HCT116 (cell line): ENCODE measurements around the gene LNPEP. TPM values are rescaled to one million over a fixed set of nuclear protein-coding genes. Genes with fewer than 3 reads are reported as not detected.

ENCODE experiments used
- ATAC-seq: fragments of 200-7000 bp; cut with Tn5 transposase; 2 replicates; pipeline ENCODE4 v1.9.1; 2020; ENCODE audit warnings: mild to moderate bottlenecking, moderate library complexity
- BruUV-seq: library from RNA; stranded (reverse); fragments of 400-500 nt; replicated peaks from 2 replicates; lab custom pipeline; 2021; lab: Mats Ljungman, UMichigan
- CTCF ChIA-PET: fragments of 300-600 bp; sonication (Branson Sonifier 250); formaldehyde crosslinking; loops from one replicate; lab custom pipeline; 2021; ENCODE audit warnings: antibody characterized with exemption; lab: Charles Lee
- POLR2A ChIA-PET: fragments of 300-600, 350-600 bp; sonication (Branson Sonifier 250); formaldehyde crosslinking; loops from one replicate; lab custom pipeline; 2021; ENCODE audit warnings: antibody characterized with exemption; lab: Charles Lee
- RAD21 ChIA-PET, 2 experiments: fragments of 300-600 bp; sonication (Branson Sonifier 250); formaldehyde crosslinking; loops; one replicate each; lab custom pipeline; 2023; ENCODE audit warnings: low total read pairs in 2 of 2; ENCODE audit not compliant: uncharacterized antibody in 2 of 2, unreplicated experiment in 2 of 2, low non-redundant PET in 1 of 2; lab: Charles Lee
- DNase-seq: peaks from one replicate; pipeline ENCODE4 v3.0.0-alpha.2; 2010; ENCODE audit warnings: low read depth, low spot score
- H2AFZ ChIP-seq: fragments of 200-600 bp; shearing (Covaris generic), sonication (generic); 2 replicates; pipeline ENCODE4 v1.6.1; 2017; ENCODE audit warnings: low read depth, mixed run types, mixed read lengths, antibody characterized with exemption, low read length; ENCODE audit not compliant: poor library complexity, severe bottlenecking
- H3K27ac ChIP-seq: 2 replicates; pipeline ENCODE4 v1.5.1; 2012; ENCODE audit warnings: low read depth, low read length
- H3K27me3 ChIP-seq: fragments of 200-600 bp; sonication (generic); 2 replicates; pipeline ENCODE4 v1.6.1; 2016; ENCODE audit warnings: mixed run types, low read length, mixed read lengths; ENCODE audit not compliant: insufficient read depth
- H3K36me3 ChIP-seq, 2 experiments: fragments of 200-500 bp in 1 of 2; fragments of 200-600 bp in 1 of 2; sonication (Bioruptor generic) in 1 of 2; sonication (generic) in 1 of 2; 2 replicates each; pipeline versions ENCODE4 v1.5.1 to v1.6.1; 2014 to 2016; ENCODE audit warnings: low read length in 2 of 2, inconsistent platforms in 1 of 2, mixed read lengths in 1 of 2, mixed run types in 1 of 2; ENCODE audit not compliant: insufficient read depth in 2 of 2, control insufficient read depth in 1 of 2
- H3K4me1 ChIP-seq, 2 experiments: fragments of 200-600 bp in 1 of 2; sonication (generic) in 1 of 2; 2 replicates each; pipeline versions ENCODE4 v1.5.1 to v1.6.1; 2012 to 2017; ENCODE audit warnings: low read length in 2 of 2, inconsistent platforms in 1 of 2, mild to moderate bottlenecking in 1 of 2, mixed read lengths in 1 of 2, mixed run types in 1 of 2, moderate library complexity in 1 of 2; ENCODE audit not compliant: insufficient read depth in 2 of 2, control insufficient read depth in 1 of 2
- H3K4me2 ChIP-seq: fragments of 200-600 bp; sonication (generic); 2 replicates; pipeline ENCODE4 v1.6.1; 2017; ENCODE audit warnings: mixed run types, low read length, mixed read lengths
- H3K4me3 ChIP-seq, 2 experiments: fragments of 200-600 bp in 1 of 2; sonication (generic) in 1 of 2; replicated peaks in 1 of 2; 2 replicates each; pipeline ENCODE4 v1.5.1; 2011 to 2016; ENCODE audit warnings: low read length in 2 of 2, control low read depth in 1 of 2, low read depth in 1 of 2, mild to moderate bottlenecking in 1 of 2, mixed read lengths in 1 of 2, mixed run types in 1 of 2
- H3K79me2 ChIP-seq: fragments of 200-600 bp; sonication (generic); 2 replicates; pipeline ENCODE4 v1.6.1; 2017; ENCODE audit warnings: mild to moderate bottlenecking, mixed run types, low read length, moderate library complexity, mixed read lengths; ENCODE audit not compliant: insufficient read depth
- H3K9ac ChIP-seq: fragments of 200-600 bp; sonication (generic); 2 replicates; pipeline ENCODE4 v1.6.1; 2016; ENCODE audit warnings: low read length, mixed read lengths
- H3K9me2 ChIP-seq: fragments of 200-600 bp; sonication (generic), shearing (Covaris generic); 2 replicates; pipeline ENCODE4 v1.6.1; 2017; ENCODE audit warnings: mixed run types, mild to moderate bottlenecking, moderate library complexity; ENCODE audit not compliant: insufficient read depth
- H3K9me3 ChIP-seq, 2 experiments: fragments of 200-500 bp in 1 of 2; fragments of 200-600 bp in 1 of 2; sonication (Bioruptor generic) in 1 of 2; sonication (generic) in 1 of 2; 2 replicates each; pipeline ENCODE4 v1.6.1; 2014 to 2017; ENCODE audit warnings: low read length in 2 of 2, mixed read lengths in 2 of 2, inconsistent platforms in 1 of 2, low read depth in 1 of 2, mild to moderate bottlenecking in 1 of 2, mixed run types in 1 of 2, moderate library complexity in 1 of 2; ENCODE audit not compliant: control insufficient read depth in 1 of 2, insufficient read depth in 1 of 2
- H4K20me1 ChIP-seq: fragments of 200-600 bp; sonication (generic), shearing (Covaris generic); 2 replicates; pipeline ENCODE4 v1.6.1; 2017; ENCODE audit warnings: mixed run types, mild to moderate bottlenecking, moderate library complexity; ENCODE audit not compliant: insufficient read depth
- CEBPB ChIP-seq: IDR thresholded peaks from 2 replicates; pipeline ENCODE4 v1.6.1; 2012; ENCODE audit warnings: low read depth
- ELF1 ChIP-seq: IDR thresholded peaks from 2 replicates; pipeline ENCODE4 v1.6.1; 2012; ENCODE audit warnings: low read depth, borderline replicate concordance
- EZH2 ChIP-seq: fragments of 200-600 bp; sonication (generic); IDR thresholded peaks from 2 replicates; pipeline ENCODE4 v1.6.1; 2017; ENCODE audit warnings: antibody characterized with exemption, mixed run types
- EZH2phosphoT487 ChIP-seq: fragments of 200-600 bp; IDR thresholded peaks from 2 replicates; pipeline ENCODE4 v1.6.1; 2018; ENCODE audit warnings: antibody characterized with exemption, borderline replicate concordance
- FOSL1 ChIP-seq: IDR thresholded peaks from 2 replicates; pipeline ENCODE4 v1.6.1; 2012; ENCODE audit warnings: low read depth
- JUND ChIP-seq: IDR thresholded peaks from 2 replicates; pipeline ENCODE4 v1.6.1; 2012
- POLR2A ChIP-seq: IDR thresholded peaks from 2 replicates; pipeline ENCODE4 v1.7.0; 2011; ENCODE audit warnings: borderline replicate concordance; ENCODE audit not compliant: insufficient read depth, insufficient read length; ENCODE audit errors: extremely low read depth
- POLR2AphosphoS5 ChIP-seq: IDR thresholded peaks from 2 replicates; pipeline ENCODE4 v1.6.1; 2011; ENCODE audit warnings: mild to moderate bottlenecking, low read depth, low read length, moderate library complexity
- REST ChIP-seq: IDR thresholded peaks from 2 replicates; pipeline ENCODE4 v1.6.1; 2012; ENCODE audit warnings: low read depth
- SP1 ChIP-seq: IDR thresholded peaks from 2 replicates; pipeline ENCODE4 v1.6.1; 2012; ENCODE audit warnings: low read depth
- SRF ChIP-seq: IDR thresholded peaks from 2 replicates; pipeline ENCODE4 v1.6.1; 2012; ENCODE audit warnings: low read depth
- YY1 ChIP-seq: IDR thresholded peaks from 2 replicates; pipeline ENCODE4 v1.6.1; 2011; ENCODE audit warnings: low read length, low read depth, moderate library complexity, mild to moderate bottlenecking; ENCODE audit not compliant: insufficient replicate concordance; ENCODE audit errors: extremely low read depth
- ZFX ChIP-seq: fragments of 450-650 bp; IDR thresholded peaks from 2 replicates; pipeline ENCODE4 v1.6.1; 2017
- intact Hi-C: fragments of 100-400 bp; cut with micrococcal nuclease; formaldehyde crosslinking; loops from 2 replicates; pipeline ENCODE4 v1.10.0; 2022
- total RNA-seq: library from RNA; stranded (reverse); gene quantifications from one replicate; pipeline ENCODE4 v1.2.1, GENCODE V29; 2021; ENCODE audit not compliant: unreplicated experiment
- TF ChIP-seq, protein P1 (sequence below): IDR thresholded peaks from 2 replicates; pipeline ENCODE4 v1.6.1; 2012
- TF ChIP-seq, protein P2 (sequence below): IDR thresholded peaks from 2 replicates; pipeline ENCODE4 v1.6.1; 2011; ENCODE audit warnings: mild to moderate bottlenecking, low read length, moderate library complexity; ENCODE audit not compliant: insufficient replicate concordance; ENCODE audit errors: extremely low read depth

Gene LNPEP
- total RNA-seq, 1 experiment from 2014 or later: 14.9 TPM

- Histone ChIP-seq H2AFZ (no peak overlapping the region), H4K20me1 (no peaks in the 10 kb centered on the region), H3K27ac (no peak overlapping the region), H3K4me1 (peaks cover 2 to 7% of the 10 kb centered on the region in 2 experiments; a peak in 2 of 4 replicates), H3K36me3 (no peaks in the 10 kb centered on the region), H3K9ac (no peak overlapping the region), H3K9me2 (no peaks in the 10 kb centered on the region), H3K9me3 (no peaks in the 10 kb centered on the region), H3K4me2 (no peak overlapping the region), H3K79me2 (no peaks in the 10 kb centered on the region), H3K27me3 (no peaks in the 10 kb centered on the region), H3K4me3 (no peak overlapping the region)
- intact Hi-C loops: no loop called here
- RAD21 ChIA-PET: no interaction called here
- TF ChIP-seq CEBPB (0 out of 2 replicates have a peak, but pooled peaks have one; percentile 20), ZFX (no peak)
- DNase-seq (no peak), ATAC-seq (no peak)
- POLR2A ChIA-PET: no interaction called here
- no TSS peak for BruUV-seq
- CTCF ChIA-PET: no interaction called here
These were observed 8.9 kb upstream of the LNPEP start for GRCh38 chr5:96927008-96927407.

- Histone ChIP-seq H3K4me2 (no peak overlapping the region), H3K9me3 (no peaks in the 10 kb centered on the region), H3K4me1 (peaks cover 9 to 18% of the 10 kb centered on the region in 2 experiments; a peak in 3 of 4 replicates), H3K9ac (no peak overlapping the region), H4K20me1 (no peaks in the 10 kb centered on the region), H3K27me3 (no peaks in the 10 kb centered on the region), H2AFZ (no peak overlapping the region), H3K36me3 (no peaks in the 10 kb centered on the region), H3K27ac (no peak overlapping the region), H3K9me2 (no peaks in the 10 kb centered on the region), H3K4me3 (no peak overlapping the region), H3K79me2 (no peaks in the 10 kb centered on the region)
- ATAC-seq (no peak), DNase-seq (no peak)
- ChIA-PET CTCF (no interaction called here), POLR2A (no interaction called here), RAD21 (no interaction called here)
- intact Hi-C loops: no loop called here
- no TSS peak for BruUV-seq
- TF ChIP-seq EZH2phosphoT487 (no peak), POLR2A (no peak), POLR2AphosphoS5 (no peak), SP1 (no peak), YY1 (no peak), REST (no peak), ELF1 (no peak), ZFX (no peak), JUND (no peak), SRF (no peak), FOSL1 (no peak), EZH2 (no peak)
- TF ChIP-seq, protein P1, sequence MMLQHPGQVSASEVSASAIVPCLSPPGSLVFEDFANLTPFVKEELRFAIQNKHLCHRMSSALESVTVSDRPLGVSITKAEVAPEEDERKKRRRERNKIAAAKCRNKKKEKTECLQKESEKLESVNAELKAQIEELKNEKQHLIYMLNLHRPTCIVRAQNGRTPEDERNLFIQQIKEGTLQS: no peak
- TF ChIP-seq, protein P2, sequence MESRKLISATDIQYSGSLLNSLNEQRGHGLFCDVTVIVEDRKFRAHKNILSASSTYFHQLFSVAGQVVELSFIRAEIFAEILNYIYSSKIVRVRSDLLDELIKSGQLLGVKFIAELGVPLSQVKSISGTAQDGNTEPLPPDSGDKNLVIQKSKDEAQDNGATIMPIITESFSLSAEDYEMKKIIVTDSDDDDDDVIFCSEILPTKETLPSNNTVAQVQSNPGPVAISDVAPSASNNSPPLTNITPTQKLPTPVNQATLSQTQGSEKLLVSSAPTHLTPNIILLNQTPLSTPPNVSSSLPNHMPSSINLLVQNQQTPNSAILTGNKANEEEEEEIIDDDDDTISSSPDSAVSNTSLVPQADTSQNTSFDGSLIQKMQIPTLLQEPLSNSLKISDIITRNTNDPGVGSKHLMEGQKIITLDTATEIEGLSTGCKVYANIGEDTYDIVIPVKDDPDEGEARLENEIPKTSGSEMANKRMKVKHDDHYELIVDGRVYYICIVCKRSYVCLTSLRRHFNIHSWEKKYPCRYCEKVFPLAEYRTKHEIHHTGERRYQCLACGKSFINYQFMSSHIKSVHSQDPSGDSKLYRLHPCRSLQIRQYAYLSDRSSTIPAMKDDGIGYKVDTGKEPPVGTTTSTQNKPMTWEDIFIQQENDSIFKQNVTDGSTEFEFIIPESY: no peak
These were observed 6.8 kb upstream of the LNPEP start for GRCh38 chr5:96928931-96929708.
